GM13976 (cell line): ENCODE data around the gene LRRD1.
A peak's percentile ranks its signal among the peaks of the same experiment; 100 is the strongest.

Experiments used
- DNase-seq: peaks from one replicate; pipeline ENCODE4 v3.0.0; 2012; ENCODE audit warnings: low spot score
- CTCF ChIP-seq: IDR thresholded peaks from 2 replicates; pipeline ENCODE4 v1.5.1; 2012; ENCODE audit warnings: borderline replicate concordance, mild to moderate bottlenecking; ENCODE audit not compliant: insufficient read depth; ENCODE audit errors: extremely low read depth, missing control alignments, control extremely low read depth
- in situ Hi-C: fragments of 300-500 bp; cut with MboI; formaldehyde crosslinking; loops from one replicate; pipeline ENCODE4 v1.12.0; 2022; ENCODE audit warnings: low sequenced_read_pairs, mixed read lengths, inconsistent platforms; ENCODE audit not compliant: unreplicated experiment

LRRD1 gene

GRCh38 chr7:92178928-92179924, at the start of gene LRRD1:
Gene LRRD1, minus strand, starts transcription at chr7:92179142. Its CDS starts 13,940 bp downstream, at chr7:92165202.
- in situ Hi-C loops, result no loop called here
- peak; percentile 99 for TF ChIP-seq CTCF
- DNase-seq, result peak; percentile 94

- no peak for DNase-seq
- in situ Hi-C loops, result no loop called here
- TF ChIP-seq CTCF, result no peak
Observed at GRCh38 chr7:92228742-92229141, 49.8 kb upstream of the LRRD1 start.

GRCh38 chr7:92228100-92228499, 49.2 kb upstream of the LRRD1 start:
- no peak for DNase-seq
- in situ Hi-C loops, result no loop called here
- TF ChIP-seq CTCF, result no peak

GRCh38 chr7:92226981-92227380, 48.0 kb upstream of the LRRD1 start:
- DNase-seq, result no peak
- in situ Hi-C loops, result no loop called here
- no peak for TF ChIP-seq CTCF

- in situ Hi-C loops, result no loop called here
- no peak for DNase-seq
- TF ChIP-seq CTCF, result no peak
Observed at GRCh38 chr7:92221766-92222165, 42.8 kb upstream of the LRRD1 start.

- no peak for TF ChIP-seq CTCF
- in situ Hi-C loops, result no loop called here
- DNase-seq, result no peak
Observed at GRCh38 chr7:92206672-92207071, 27.7 kb upstream of the LRRD1 start.

- TF ChIP-seq CTCF, result no peak
- in situ Hi-C loops, result no loop called here
- no peak for DNase-seq
Observed at GRCh38 chr7:92205987-92206386, 27.0 kb upstream of the LRRD1 start.
